ENCODE data around the gene FOXF1. TPM values are rescaled to one million over a fixed set of nuclear protein-coding genes. Genes with fewer than 3 reads are reported as not detected.

Gene FOXF1
- total and polyA plus RNA-seq, 2 of the 13 experiments (the other 11 are each of a cell fraction or from before 2014, with no cell fraction given), result not detected

DNA sequence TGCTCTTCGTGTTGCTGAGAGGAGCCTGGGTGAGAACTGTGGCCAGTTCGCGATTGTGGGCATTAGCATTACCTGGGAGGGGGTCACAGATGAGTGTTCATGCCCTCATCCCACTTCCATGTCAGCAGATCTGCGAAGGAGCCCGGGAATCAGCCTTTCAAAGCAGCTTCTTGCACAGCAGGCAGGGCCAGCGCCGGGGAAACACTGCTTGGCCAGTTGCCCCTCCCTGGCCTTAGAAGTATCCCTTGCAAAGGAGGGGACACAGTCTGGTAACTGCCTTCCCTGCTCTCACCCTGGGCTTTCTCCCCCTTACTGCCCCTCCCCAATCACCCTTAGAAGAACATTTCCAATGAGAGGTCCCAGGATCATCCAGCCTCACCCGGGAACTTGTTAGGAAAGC is 42.8 kb upstream of the FOXF1 start:
- CTCF ChIA-PET (ENCODE audit: low intra/inter-chr PET ratio, low total read pairs), result no interaction called here
- DNase-seq (ENCODE audit: low spot score) (no peak), ATAC-seq (no peak), FAIRE-seq (no peak)
- no peak overlapping the region for H3K4me3 ChIP-seq (replicated peaks in 1 of 3; ENCODE audit: insufficient read depth in 1 of 3, low read depth in 2 of 3, low read length in 3 of 3)
- H3K36me3 ChIP-seq (replicated peaks in 1 of 2; ENCODE audit: control insufficient read depth in 1 of 2, insufficient read depth in 2 of 2, low read length in 2 of 2), result no peaks in the 10 kb centered on the region
- intact Hi-C loops (cut with micrococcal nuclease; ENCODE audit: unreplicated experiment), result no loop called here
- POLR2A ChIA-PET, result no interaction called here
- in situ Hi-C loops (cut with HindIII; ENCODE audit: extremely low pct_ligation_motif_present, low pct_unique_long_range_greater_than_20kb), result no loop called here
- H3K4me2 ChIP-seq (ENCODE audit: low read depth, low read length), result no peak overlapping the region
- H3K79me2 ChIP-seq (ENCODE audit: insufficient read depth, low read length), result no peaks in the 10 kb centered on the region
- peaks cover 13% of the 10 kb centered on the region for H3K9me3 ChIP-seq (ENCODE audit: low read length)
- peaks cover 2 to 41% of the 10 kb centered on the region in 2 experiments; a peak in 3 of 5 replicates for H3K27me3 ChIP-seq (ENCODE audit: control insufficient read depth in 1 of 2, insufficient read depth in 2 of 2, low read length in 2 of 2)
- no peaks in the 10 kb centered on the region; the same call in 1 of the 2 replicates for H3K4me1 ChIP-seq (ENCODE audit: insufficient read depth, low read length)
- no peak overlapping the region for H3K27ac ChIP-seq (ENCODE audit: extremely low read length, insufficient read depth, low read length)
- H4K20me1 ChIP-seq (ENCODE audit: insufficient read depth, low read length), result no peaks in the 10 kb centered on the region
- no TSS peak for BruUV-seq (replicated peaks)
- no peak overlapping the region for H2AFZ ChIP-seq (ENCODE audit: low read length)
- 0% methylated on average over 1 of the region's 8 CpGs for WGBS (ENCODE audit: low lambda C conversion rate)
- no peak overlapping the region for H3K9ac ChIP-seq (ENCODE audit: insufficient read depth, low read depth, low read length)
- no peak for TF ChIP-seq ZBED4 (CRISPR knock-in tag; IDR thresholded peaks at IDR 0.05; ENCODE audit: borderline replicate concordance)
- TF ChIP-seq ZNF383 (CRISPR knock-in tag; IDR thresholded peaks at IDR 0.05; ENCODE audit: borderline replicate concordance), result no peak
- TF ChIP-seq ZNF430 (CRISPR knock-in tag; IDR thresholded peaks at IDR 0.05), result no peak
- no peak for TF ChIP-seq ZSCAN20 (CRISPR knock-in tag; IDR thresholded peaks at IDR 0.05; ENCODE audit: borderline replicate concordance)
- TF ChIP-seq ONECUT2 (CRISPR knock-in tag; IDR thresholded peaks at IDR 0.05), result no peak
- TF ChIP-seq, protein P1, sequence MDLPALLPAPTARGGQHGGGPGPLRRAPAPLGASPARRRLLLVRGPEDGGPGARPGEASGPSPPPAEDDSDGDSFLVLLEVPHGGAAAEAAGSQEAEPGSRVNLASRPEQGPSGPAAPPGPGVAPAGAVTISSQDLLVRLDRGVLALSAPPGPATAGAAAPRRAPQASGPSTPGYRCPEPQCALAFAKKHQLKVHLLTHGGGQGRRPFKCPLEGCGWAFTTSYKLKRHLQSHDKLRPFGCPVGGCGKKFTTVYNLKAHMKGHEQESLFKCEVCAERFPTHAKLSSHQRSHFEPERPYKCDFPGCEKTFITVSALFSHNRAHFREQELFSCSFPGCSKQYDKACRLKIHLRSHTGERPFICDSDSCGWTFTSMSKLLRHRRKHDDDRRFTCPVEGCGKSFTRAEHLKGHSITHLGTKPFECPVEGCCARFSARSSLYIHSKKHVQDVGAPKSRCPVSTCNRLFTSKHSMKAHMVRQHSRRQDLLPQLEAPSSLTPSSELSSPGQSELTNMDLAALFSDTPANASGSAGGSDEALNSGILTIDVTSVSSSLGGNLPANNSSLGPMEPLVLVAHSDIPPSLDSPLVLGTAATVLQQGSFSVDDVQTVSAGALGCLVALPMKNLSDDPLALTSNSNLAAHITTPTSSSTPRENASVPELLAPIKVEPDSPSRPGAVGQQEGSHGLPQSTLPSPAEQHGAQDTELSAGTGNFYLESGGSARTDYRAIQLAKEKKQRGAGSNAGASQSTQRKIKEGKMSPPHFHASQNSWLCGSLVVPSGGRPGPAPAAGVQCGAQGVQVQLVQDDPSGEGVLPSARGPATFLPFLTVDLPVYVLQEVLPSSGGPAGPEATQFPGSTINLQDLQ (CRISPR knock-in tag; IDR thresholded peaks at IDR 0.05), result no peak
- no peak for TF ChIP-seq SNRNP70 (IDR thresholded peaks at IDR 0.05; ENCODE audit: low read depth, low read length)
- no peak for TF ChIP-seq THAP11 (CRISPR knock-in tag; IDR thresholded peaks at IDR 0.05)
- no peak for TF ChIP-seq ZNF781 (CRISPR knock-in tag; IDR thresholded peaks at IDR 0.05; ENCODE audit: borderline replicate concordance, not compliant biosample characterization)
- TF ChIP-seq KLF13 (CRISPR knock-in tag; IDR thresholded peaks at IDR 0.05), result no peak
- no peak for TF ChIP-seq ZNF224 (CRISPR knock-in tag; IDR thresholded peaks at IDR 0.05)
- no peak for TF ChIP-seq ATF6 (CRISPR knock-in tag; conservative IDR thresholded peaks at IDR 0.05)
- no peak for TF ChIP-seq MYC (CRISPR knock-in tag; IDR thresholded peaks at IDR 0.05; ENCODE audit: borderline replicate concordance)
- TF ChIP-seq FOXO1 (CRISPR knock-in tag; IDR thresholded peaks at IDR 0.05), result no peak
- TF ChIP-seq MIER3 (CRISPR knock-in tag; IDR thresholded peaks at IDR 0.05; ENCODE audit: borderline replicate concordance), result no peak
- no peak for TF ChIP-seq XRCC5 (optimal IDR thresholded peaks at IDR 0.05; ENCODE audit: low read length)
- no peak for TF ChIP-seq ZNF350 (CRISPR knock-in tag; IDR thresholded peaks at IDR 0.05; ENCODE audit: borderline replicate concordance, low read depth)
- TF ChIP-seq PAWR (CRISPR knock-in tag; IDR thresholded peaks at IDR 0.05; ENCODE audit: borderline replicate concordance), result no peak

All from HepG2 (cell line).